Mucosa of rectum (tissue), 2 donors: ENCODE data around the gene ZSCAN25.

Source experiments
- H3K27ac ChIP-seq, 2 donors: one replicate each; pipeline ENCODE4 v1.7.0; 2013; ENCODE audit warnings: inconsistent platforms in 2 of 2, low read depth in 2 of 2, low read length in 2 of 2
- H3K27me3 ChIP-seq, 2 donors: one replicate each; pipeline ENCODE4 v1.7.0; 2013; ENCODE audit warnings: low read length in 2 of 2; ENCODE audit not compliant: control insufficient read depth in 2 of 2, insufficient read depth in 2 of 2
- H3K36me3 ChIP-seq, 2 donors: one replicate each; pipeline ENCODE4 v1.7.0; 2013; ENCODE audit warnings: low read length in 2 of 2; ENCODE audit not compliant: control insufficient read depth in 2 of 2, insufficient read depth in 2 of 2
- H3K4me1 ChIP-seq, 2 donors: one replicate each; pipeline ENCODE4 v1.7.0; 2013; ENCODE audit warnings: low read length in 2 of 2, mild to moderate bottlenecking in 1 of 2; ENCODE audit not compliant: control insufficient read depth in 2 of 2, insufficient read depth in 2 of 2
- H3K4me3 ChIP-seq, 2 donors: one replicate each; pipeline ENCODE4 v1.7.0; 2013; ENCODE audit warnings: low read length in 2 of 2
- H3K9ac ChIP-seq, 2 donors: one replicate each; pipeline ENCODE4 v1.7.0; 2013; ENCODE audit warnings: low read length in 2 of 2, low read depth in 1 of 2, mild to moderate bottlenecking in 1 of 2
- H3K9me3 ChIP-seq, 2 donors: one replicate each; pipeline ENCODE4 v1.7.0; 2013; ENCODE audit warnings: low read length in 2 of 2; ENCODE audit not compliant: control insufficient read depth in 2 of 2
- donor health status: healthy.
- donor health status: Normal muscosa, but diverticular disease.

Gene ZSCAN25

GRCh38 chr7:99594948-99595745, 21.6 kb upstream of the ZSCAN25 start:
- Histone ChIP-seq H3K4me1 (no peaks in the 10 kb centered on the region), H3K9ac (no peak overlapping the region), H3K27me3 (no peaks in the 10 kb centered on the region)

GRCh38 chr7:99596408-99596955, 20.3 kb upstream of the ZSCAN25 start:
- Histone ChIP-seq H3K9me3 (no peaks in the 10 kb centered on the region), H3K27ac (no peak overlapping the region), H3K4me1 (no peaks in the 10 kb centered on the region), H3K27me3 (no peaks in the 10 kb centered on the region), H3K9ac (no peak overlapping the region), H3K4me3 (no peak overlapping the region), H3K36me3 (no peaks in the 10 kb centered on the region)

More at GRCh38 chr7:99594948-99595745, 21.6 kb upstream of the ZSCAN25 start:
- Histone ChIP-seq H3K9me3 (no peaks in the 10 kb centered on the region), H3K27ac (no peak overlapping the region), H3K4me3 (no peak overlapping the region), H3K36me3 (no peaks in the 10 kb centered on the region)

GRCh38 chr7:99597762-99598501, 18.8 kb upstream of the ZSCAN25 start, which contains the start of gene TMEM225B:
Gene TMEM225B, plus strand, starts transcription at chr7:99598267. Its CDS starts 6,122 bp downstream, at chr7:99604389.
- Histone ChIP-seq H3K9me3 (no peaks in the 10 kb centered on the region), H3K27ac (no peak within 1 kb of the TSS), H3K9ac (no peak within 1 kb of the TSS), H3K4me1 (no peaks in the 10 kb centered on the region), H3K36me3 (no peaks in the 10 kb centered on the region), H3K4me3 (no peak within 1 kb of the TSS), H3K27me3 (no peaks in the 10 kb centered on the region)

GRCh38 chr7:99599836-99600235, 16.9 kb upstream of the ZSCAN25 start:
- no peaks in the 10 kb centered on the region for H3K27me3 ChIP-seq
- H3K4me1 ChIP-seq: no peaks in the 10 kb centered on the region
- H3K9me3 ChIP-seq: no peaks in the 10 kb centered on the region
- no peak overlapping the region for H3K9ac ChIP-seq
- H3K36me3 ChIP-seq: no peaks in the 10 kb centered on the region
- no peak overlapping the region for H3K4me3 ChIP-seq
- H3K27ac ChIP-seq: no peak overlapping the region

GRCh38 chr7:99601656-99602310, 15.0 kb upstream of the ZSCAN25 start:
- Histone ChIP-seq H3K27me3 (no peaks in the 10 kb centered on the region), H3K4me3 (no peak overlapping the region), H3K27ac (no peak overlapping the region), H3K9me3 (no peaks in the 10 kb centered on the region), H3K36me3 (no peaks in the 10 kb centered on the region), H3K9ac (no peak overlapping the region), H3K4me1 (no peaks in the 10 kb centered on the region)

GRCh38 chr7:99605527-99605926, 11.2 kb upstream of the ZSCAN25 start:
- Histone ChIP-seq H3K9ac (no peak overlapping the region), H3K9me3 (no peaks in the 10 kb centered on the region), H3K36me3 (no peaks in the 10 kb centered on the region), H3K27me3 (no peaks in the 10 kb centered on the region), H3K27ac (no peak overlapping the region), H3K4me3 (no peak overlapping the region), H3K4me1 (no peaks in the 10 kb centered on the region)

- H3K4me1 ChIP-seq: no peaks in the 10 kb centered on the region
- no peaks in the 10 kb centered on the region for H3K36me3 ChIP-seq
- no peaks in the 10 kb centered on the region for H3K9me3 ChIP-seq
- no peaks in the 10 kb centered on the region for H3K27me3 ChIP-seq
- H3K27ac ChIP-seq: no peak overlapping the region
- H3K4me3 ChIP-seq: no peak overlapping the region
- H3K9ac ChIP-seq: no peak overlapping the region
Measured at GRCh38 chr7:99606531-99606930, 10.2 kb upstream of the ZSCAN25 start.

- no peak overlapping the region for H3K4me3 ChIP-seq
Measured at GRCh38 chr7:99607548-99607947, 9.2 kb upstream of the ZSCAN25 start.

GRCh38 chr7:99614495-99614894, 2.3 kb upstream of the ZSCAN25 start:
- H3K27ac ChIP-seq: no peak overlapping the region
- H3K36me3 ChIP-seq: peaks cover 9 to 11% of the 10 kb centered on the region in 2 donors
- H3K9ac ChIP-seq: no peak overlapping the region
- peaks cover 7 to 8% of the 10 kb centered on the region in 2 donors for H3K4me1 ChIP-seq
- H3K4me3 ChIP-seq: no peak overlapping the region
- H3K27me3 ChIP-seq: no peaks in the 10 kb centered on the region
- H3K9me3 ChIP-seq: no peaks in the 10 kb centered on the region

More at GRCh38 chr7:99607548-99607947, 9.2 kb upstream of the ZSCAN25 start:
- Histone ChIP-seq H3K9me3 (no peaks in the 10 kb centered on the region), H3K27ac (no peak overlapping the region), H3K4me1 (no peaks in the 10 kb centered on the region), H3K9ac (no peak overlapping the region), H3K36me3 (no peaks in the 10 kb centered on the region), H3K27me3 (no peaks in the 10 kb centered on the region)
